Gastroesophageal sphincter (tissue), 4 donors: ENCODE measurements around the gene DNAJC22. TPM values are rescaled to one million over a fixed set of nuclear protein-coding genes. Genes with fewer than 3 reads are reported as not detected.
A peak's percentile ranks its signal among the peaks of the same experiment; 100 is the strongest.

Source experiments
- ATAC-seq: fragments of 150-250 bp; one replicate; pipeline ENCODE4 v1.9.1; 2016; ENCODE audit warnings: mild to moderate bottlenecking, moderate library complexity
- H3K27ac ChIP-seq, 4 donors: fragments of 200-600 bp; sonication (generic) in 3 of 4; 1 replicate in 3 of 4; 2 replicates in 1 of 4; pipeline ENCODE4 v1.5.1; 2016 to 2019
- H3K27me3 ChIP-seq: fragments of 200-600 bp; sonication (generic); one replicate; pipeline ENCODE4 v1.5.1; 2019
- H3K36me3 ChIP-seq, 2 donors: fragments of 200-600 bp; sonication (generic); one replicate each; pipeline ENCODE4 v1.5.1; 2019; ENCODE audit warnings: control low read depth in 1 of 2
- H3K4me1 ChIP-seq, 3 donors: fragments of 200-600 bp; sonication (generic); 1 replicate in 2 of 3; 2 replicates in 1 of 3; pipeline ENCODE4 v1.5.1; 2016 to 2019; ENCODE audit warnings: control low read depth in 2 of 3
- H3K4me3 ChIP-seq, 2 donors: fragments of 200-600 bp; sonication (generic); one replicate each; pipeline ENCODE4 v1.5.1; 2019; ENCODE audit warnings: mild to moderate bottlenecking in 1 of 2, moderate library complexity in 1 of 2
- H3K9me3 ChIP-seq, 3 donors: fragments of 200-600 bp; sonication (generic); one replicate each; pipeline ENCODE4 v1.5.1; 2017 to 2019; ENCODE audit warnings: control low read depth in 2 of 3
- CTCF ChIP-seq, 4 experiments: fragments of 200-600 bp in 2 of 4; fragments of 450-650 bp in 2 of 4; sonication (generic) in 1 of 4; IDR thresholded peaks; one replicate each; pipeline ENCODE4 v1.5.1; 2017 to 2019; ENCODE audit warnings: antibody characterized with exemption in 4 of 4, mild to moderate bottlenecking in 2 of 4, moderate library complexity in 2 of 4
- EP300 ChIP-seq: sonication (generic); formaldehyde crosslinking; IDR thresholded peaks from one replicate; pipeline ENCODE4 v1.6.1; 2017; ENCODE audit warnings: antibody characterized with exemption, mild to moderate bottlenecking
- POLR2A ChIP-seq, 2 donors: fragments of 450-650 bp; IDR thresholded peaks; one replicate each; pipeline ENCODE4 v1.6.1; 2017; ENCODE audit warnings: antibody characterized with exemption in 2 of 2, mild to moderate bottlenecking in 2 of 2, moderate library complexity in 1 of 2
- POLR2AphosphoS5 ChIP-seq: sonication (generic); formaldehyde crosslinking; IDR thresholded peaks from one replicate; pipeline ENCODE4 v1.6.1; 2017; ENCODE audit warnings: antibody characterized with exemption
- WGBS, 2 donors: methylation state at CpG; one replicate each; pipeline ENCODE4 v1.1.5; 2018; ENCODE audit warnings: low coverage in 1 of 2; 5-methylcytosine and 5-hydroxymethylcytosine counted together
- total RNA-seq, 4 donors: library from RNA; depleted of rRNA; stranded (reverse); fragments of >200 nt; gene quantifications; one replicate each; pipeline ENCODE4 v1.1.0, GENCODE V29; 2016

The DNAJC22 gene
- total RNA-seq, 4 donors from 2014 or later, result 0.08 to 0.40 TPM; not detected in 2

GRCh38 chr12:49322367-49322707 lies 24.4 kb upstream of the DNAJC22 start:
- 0 to 56% methylated on average over 1 to 6 of the region's 12 CpGs for WGBS, 2 donors
- Histone ChIP-seq H3K36me3 (no peaks in the 10 kb centered on the region), H3K27ac (peak overlapping the region in 3 of 4 donors; percentile 77 to 80 (median 78)), H3K4me3 (peak overlapping the region; percentile 42 to 69), H3K4me1 (peaks cover 0 to 16% (median 10%) of the 10 kb centered on the region in 3 donors), H3K9me3 (no peaks in the 10 kb centered on the region), H3K27me3 (no peaks in the 10 kb centered on the region)
- ATAC-seq, result no peak
- TF ChIP-seq EP300 (no peak), CTCF (IDR thresholded peaks at IDR 0.05) (no peak), POLR2AphosphoS5 (no peak)

- TF ChIP-seq CTCF (IDR thresholded peaks at IDR 0.05) (peak in 1 of 4 experiments; percentile 9), POLR2AphosphoS5 (peak; percentile 54), EP300 (no peak), POLR2A (IDR thresholded peaks at IDR 0.05) (peak; percentile 21 to 56)
- peak; percentile 99 for ATAC-seq
- Histone ChIP-seq H3K4me3 (peak within 1 kb of the TSS; percentile 42 to 69), H3K36me3 (no peaks in the 10 kb centered on the region), H3K9me3 (no peaks in the 10 kb centered on the region), H3K27me3 (no peaks in the 10 kb centered on the region), H3K27ac (peak within 1 kb of the TSS in 3 of 4 donors; percentile 77 to 80 (median 78)), H3K4me1 (peaks cover 0 to 16% (median 10%) of the 10 kb centered on the region in 3 donors)
- WGBS, 2 donors, result 0% methylated on average over 14 to 20 of the region's 65 CpGs
These were observed 23.8 kb upstream of the DNAJC22 start, which contains the start of gene TROAP for GRCh38 chr12:49322708-49323523. Gene TROAP, plus strand, starts transcription at chr12:49323255. Its CDS starts 354 bp downstream, at chr12:49323609.

DNA sequence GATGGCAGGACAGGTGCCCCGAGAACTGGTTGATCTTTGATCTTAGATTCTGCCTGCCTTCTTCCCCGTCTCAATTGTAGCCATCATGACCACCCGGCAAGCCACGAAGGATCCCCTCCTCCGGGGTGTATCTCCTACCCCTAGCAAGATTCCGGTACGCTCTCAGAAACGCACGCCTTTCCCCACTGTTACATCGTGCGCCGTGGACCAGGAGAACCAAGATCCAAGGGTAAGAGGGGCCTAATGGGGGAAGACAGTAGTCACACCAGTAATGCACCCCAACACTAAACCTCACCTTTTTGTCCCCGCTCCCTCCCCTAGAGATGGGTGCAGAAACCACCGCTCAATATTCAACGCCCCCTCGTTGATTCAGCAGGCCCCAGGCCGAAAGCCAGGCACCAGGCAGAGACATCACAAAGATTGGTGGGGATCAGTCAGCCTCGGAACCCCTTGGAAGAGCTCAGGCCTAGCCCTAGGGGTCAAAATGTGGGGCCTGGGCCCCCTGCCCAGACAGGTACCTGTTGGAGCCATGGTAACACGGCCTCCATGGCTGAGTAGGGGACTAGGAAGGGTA lies 23.1 kb upstream of the DNAJC22 start:
- Histone ChIP-seq H3K4me1 (peaks cover 0 to 16% (median 10%) of the 10 kb centered on the region in 3 donors), H3K27me3 (no peaks in the 10 kb centered on the region), H3K4me3 (peak overlapping the region; percentile 19 to 69), H3K36me3 (no peaks in the 10 kb centered on the region), H3K9me3 (no peaks in the 10 kb centered on the region), H3K27ac (peak overlapping the region in 1 of 4 donors; percentile 80)
- TF ChIP-seq POLR2AphosphoS5 (no peak), POLR2A (IDR thresholded peaks at IDR 0.05) (no peak), EP300 (no peak), CTCF (IDR thresholded peaks at IDR 0.05) (no peak)
- no peak for ATAC-seq
- 0% methylated on average over 3 to 5 of the region's 19 CpGs for WGBS, 2 donors

DNA sequence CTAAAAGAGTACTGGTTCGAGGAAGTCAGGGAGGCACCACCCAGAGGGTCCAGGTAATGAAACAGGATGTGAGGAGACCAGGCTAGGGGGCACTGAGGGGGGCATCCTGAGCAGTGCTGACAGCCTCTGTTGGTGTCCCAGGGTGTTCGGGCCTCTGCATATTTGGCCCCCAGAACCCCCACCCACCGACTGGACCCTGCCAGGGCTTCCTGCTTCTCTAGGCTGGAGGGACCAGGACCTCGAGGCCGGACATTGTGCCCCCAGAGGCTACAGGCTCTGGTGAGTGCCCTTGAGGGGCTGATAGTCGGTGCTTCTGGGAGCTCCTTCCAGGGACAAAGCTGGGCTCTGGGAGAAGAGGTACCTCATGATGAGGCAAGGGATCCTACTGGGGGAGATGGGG lies 21.1 kb upstream of the DNAJC22 start:
- 92 to 100% methylated on average over 2 to 4 of the region's 6 CpGs for WGBS, 2 donors
- Histone ChIP-seq H3K4me1 (peaks cover 0 to 16% (median 10%) of the 10 kb centered on the region in 3 donors), H3K27me3 (peaks cover 12% of the 10 kb centered on the region), H3K9me3 (no peaks in the 10 kb centered on the region), H3K4me3 (no peak overlapping the region), H3K36me3 (no peaks in the 10 kb centered on the region), H3K27ac (no peak overlapping the region)
- TF ChIP-seq POLR2A (IDR thresholded peaks at IDR 0.05), result no peak
- TF ChIP-seq EP300, result no peak
- no peak for TF ChIP-seq CTCF (IDR thresholded peaks at IDR 0.05)
- no peak for TF ChIP-seq POLR2AphosphoS5
- no peak for ATAC-seq
